Activated CD4-positive, alpha-beta memory T cell treated with anti-CD3 and anti-CD28 coated beads for 36 hours (primary cell): ENCODE results near the gene LDHD. TPM values are rescaled to one million over a fixed set of nuclear protein-coding genes. Genes with fewer than 3 reads are reported as not detected.
A peak's percentile ranks its signal among the peaks of the same experiment; 100 is the strongest.

Experiments used
- CTCF ChIA-PET: fragments of 350-600 bp; sonication (Branson Sonifier 250); formaldehyde crosslinking; loops from one replicate; lab custom pipeline; 2021; ENCODE audit warnings: antibody characterized with exemption, inconsistent platforms; lab: Charles Lee
- POLR2A ChIA-PET: fragments of 350-600 bp; sonication (Branson Sonifier 250); formaldehyde crosslinking; loops from one replicate; lab custom pipeline; 2021; ENCODE audit warnings: antibody characterized with exemption; lab: Charles Lee
- DNase-seq: peaks from one replicate; pipeline ENCODE4 v3.0.0-alpha.2; 2020
- H3K27ac Mint-ChIP-seq: one replicate; pipeline ENCODE4 v1.8.0; 2021; ENCODE audit warnings: mixed read lengths
- H3K27me3 Mint-ChIP-seq: one replicate; pipeline ENCODE4 v1.8.0; 2021; ENCODE audit warnings: mixed read lengths
- H3K36me3 Mint-ChIP-seq: one replicate; pipeline ENCODE4 v1.8.0; 2021; ENCODE audit warnings: mixed read lengths
- H3K4me1 Mint-ChIP-seq: one replicate; pipeline ENCODE4 v1.8.0; 2021; ENCODE audit warnings: low read depth, mixed read lengths
- H3K4me3 Mint-ChIP-seq: one replicate; pipeline ENCODE4 v1.8.0; 2021; ENCODE audit warnings: mild to moderate bottlenecking, mixed read lengths
- H3K9me3 Mint-ChIP-seq: one replicate; pipeline ENCODE4 v1.8.0; 2021; ENCODE audit warnings: mixed read lengths
- intact Hi-C: fragments of 100-400 bp; cut with micrococcal nuclease; formaldehyde crosslinking; loops from one replicate; pipeline ENCODE4 v1.15.1; 2023
- total RNA-seq, 2 experiments: library from RNA; stranded (reverse); gene quantifications; one replicate each; pipeline ENCODE4 v1.2.3, GENCODE V29; 2021

The LDHD gene
- total RNA-seq, 2 experiments from 2014 or later = 0.43 to 0.75 TPM

GRCh38 chr16:75088216-75088615, 28.4 kb downstream of the LDHD start:
- POLR2A ChIA-PET = no interaction called here
- intact Hi-C loops = no loop called here
- CTCF ChIA-PET = no interaction called here

GRCh38 chr16:75087375-75087979, 29.1 kb downstream of the LDHD start:
- CTCF ChIA-PET = interaction anchor here (1.4 kb wide), 2 partner anchors 24 to 89 kb away, joined by 5 read pairs; partner anchors contain the start of gene ZNRF1

More at GRCh38 chr16:75088216-75088615, 28.4 kb downstream of the LDHD start:
- peaks cover 5% of the 10 kb centered on the region for H3K36me3 Mint-ChIP-seq
- H3K27me3 Mint-ChIP-seq = no peaks in the 10 kb centered on the region
- no peak overlapping the region for H3K27ac Mint-ChIP-seq
- DNase-seq = no peak
- H3K4me1 Mint-ChIP-seq = peaks cover 18% of the 10 kb centered on the region
- H3K9me3 Mint-ChIP-seq = no peaks in the 10 kb centered on the region
- no peak overlapping the region for H3K4me3 Mint-ChIP-seq

GRCh38 chr16:75086688-75087374, 29.7 kb downstream of the LDHD start:
- H3K36me3 Mint-ChIP-seq = peaks cover 5% of the 10 kb centered on the region
- H3K4me1 Mint-ChIP-seq = peaks cover 13% of the 10 kb centered on the region
- H3K9me3 Mint-ChIP-seq = no peaks in the 10 kb centered on the region
- POLR2A ChIA-PET = no interaction called here
- H3K27me3 Mint-ChIP-seq = no peaks in the 10 kb centered on the region
- no peak for DNase-seq
- no peak overlapping the region for H3K4me3 Mint-ChIP-seq
- intact Hi-C loops = no loop called here
- CTCF ChIA-PET = interaction anchor here (1.4 kb wide), 2 partner anchors 24 to 88 kb away, joined by 5 read pairs; partner anchors contain the start of gene ZNRF1
- no peak overlapping the region for H3K27ac Mint-ChIP-seq

More at GRCh38 chr16:75087375-75087979, 29.1 kb downstream of the LDHD start:
- no peak for DNase-seq
- intact Hi-C loops = no loop called here
- Mint-ChIP-seq H3K36me3 (peaks cover 5% of the 10 kb centered on the region), H3K27ac (no peak overlapping the region), H3K27me3 (no peaks in the 10 kb centered on the region), H3K4me1 (peaks cover 17% of the 10 kb centered on the region), H3K4me3 (no peak overlapping the region), H3K9me3 (no peaks in the 10 kb centered on the region)
- POLR2A ChIA-PET = no interaction called here

DNA sequence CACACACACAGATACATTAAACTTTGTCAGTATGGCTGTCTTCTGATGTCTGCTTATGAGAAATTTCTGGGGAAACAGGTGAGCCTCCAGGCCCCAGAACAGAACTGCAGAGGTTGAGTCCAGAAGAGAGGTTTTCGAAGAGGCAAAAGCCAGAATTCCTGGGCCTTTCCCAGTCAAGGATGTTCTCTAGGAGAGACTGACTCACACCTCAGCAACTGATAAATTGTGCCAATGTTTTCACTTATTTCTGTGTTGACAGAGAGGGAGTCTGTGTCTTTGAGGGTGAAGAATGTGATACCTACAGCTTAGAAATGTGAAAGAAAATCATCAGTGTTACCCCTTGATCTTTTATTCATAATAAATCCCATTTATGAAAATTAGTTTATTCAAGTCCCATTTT, 30.3 kb downstream of the LDHD start:
- no peak for DNase-seq
- no peak overlapping the region for H3K4me3 Mint-ChIP-seq
- intact Hi-C loops = no loop called here
- ChIA-PET CTCF (interaction anchor here (1.4 kb wide), 2 partner anchors 25 to 88 kb away, joined by 5 read pairs; partner anchors contain the start of gene ZNRF1), POLR2A (no interaction called here)
- H3K27me3 Mint-ChIP-seq = no peaks in the 10 kb centered on the region
- H3K27ac Mint-ChIP-seq = no peak overlapping the region
- no peaks in the 10 kb centered on the region for H3K9me3 Mint-ChIP-seq
- peaks cover 16% of the 10 kb centered on the region for H3K4me1 Mint-ChIP-seq
- peaks cover 5% of the 10 kb centered on the region for H3K36me3 Mint-ChIP-seq

GRCh38 chr16:75085556-75085955, 31.0 kb downstream of the LDHD start:
- H3K9me3 Mint-ChIP-seq = no peaks in the 10 kb centered on the region
- no peak overlapping the region for H3K27ac Mint-ChIP-seq
- H3K27me3 Mint-ChIP-seq = no peaks in the 10 kb centered on the region
- peaks cover 5% of the 10 kb centered on the region for H3K36me3 Mint-ChIP-seq
- intact Hi-C loops = no loop called here
- ChIA-PET CTCF (interaction anchor here (1.7 kb wide), 1 partner anchor 25 kb away, joined by 3 read pairs; no protein-coding TSS in a partner anchor), POLR2A (no interaction called here)
- no peak overlapping the region for H3K4me3 Mint-ChIP-seq
- H3K4me1 Mint-ChIP-seq = peaks cover 16% of the 10 kb centered on the region
- no peak for DNase-seq

DNA sequence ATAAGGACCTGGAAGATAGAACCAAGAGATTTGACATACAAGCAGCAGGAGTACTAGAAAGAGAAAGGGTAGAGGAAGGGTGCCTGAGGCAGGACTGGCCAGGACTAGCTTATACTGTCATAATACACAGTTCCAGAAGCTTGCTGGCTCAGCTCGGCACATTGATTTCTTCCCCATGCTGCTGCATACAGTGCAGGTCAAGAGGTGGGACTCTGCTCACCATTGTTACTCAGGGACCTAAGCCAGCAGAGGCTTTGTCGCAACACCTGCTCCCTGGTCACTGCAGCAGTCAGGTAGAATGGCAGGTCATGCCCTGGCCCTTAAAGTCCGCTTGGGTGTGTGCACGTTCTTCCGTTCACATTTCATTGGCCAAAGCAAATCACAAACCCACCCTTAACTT, 32.8 kb downstream of the LDHD start:
- no peak for DNase-seq
- intact Hi-C loops = no loop called here
- Mint-ChIP-seq H3K9me3 (no peaks in the 10 kb centered on the region), H3K36me3 (peaks cover 5% of the 10 kb centered on the region), H3K4me1 (peaks cover 5% of the 10 kb centered on the region), H3K27me3 (no peaks in the 10 kb centered on the region), H3K27ac (no peak overlapping the region), H3K4me3 (no peak overlapping the region)
- ChIA-PET POLR2A (interaction anchor here (1.6 kb wide), 1 partner anchor 11 kb away, joined by 3 read pairs; no protein-coding TSS in a partner anchor), CTCF (no interaction called here)

DNA sequence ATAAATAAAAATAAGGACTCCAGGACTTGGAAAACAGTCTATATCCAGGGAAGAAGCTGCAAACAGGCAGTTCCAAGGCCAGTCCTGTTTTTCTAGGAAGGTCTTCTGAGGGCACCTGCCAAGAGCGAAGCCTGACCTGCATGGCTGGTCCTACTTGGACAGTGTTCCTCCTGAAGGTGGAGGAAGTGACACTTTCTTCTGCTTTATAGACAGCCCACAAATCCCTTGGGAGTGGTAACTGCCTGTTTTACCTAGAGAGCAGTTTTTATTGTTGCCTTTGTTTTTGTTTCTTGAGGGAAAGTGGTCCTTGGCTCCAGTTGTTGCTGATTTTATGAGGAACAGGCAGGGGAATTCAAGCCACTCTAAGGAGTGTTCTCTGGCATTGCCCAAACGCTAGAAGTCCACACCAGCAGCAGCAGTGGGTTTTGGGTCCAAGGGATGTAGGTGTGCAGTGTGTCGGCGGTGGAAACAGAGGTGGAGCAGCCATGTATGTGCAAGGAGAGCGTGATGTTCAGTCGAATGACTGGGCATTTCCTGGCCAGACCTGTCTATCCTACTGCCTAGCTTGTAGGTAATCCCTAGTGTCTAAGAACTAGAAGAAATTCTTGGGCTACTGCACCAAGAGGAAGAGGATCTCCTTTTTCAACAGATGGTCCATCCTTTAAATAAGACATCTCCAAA, 35.3 kb downstream of the LDHD start:
- DNase-seq = no peak
- H3K27me3 Mint-ChIP-seq = no peaks in the 10 kb centered on the region
- ChIA-PET CTCF (no interaction called here), POLR2A (no interaction called here)
- intact Hi-C loops = no loop called here
- H3K9me3 Mint-ChIP-seq = no peaks in the 10 kb centered on the region
- H3K4me1 Mint-ChIP-seq = peaks cover 20% of the 10 kb centered on the region
- H3K4me3 Mint-ChIP-seq = no peak overlapping the region
- H3K27ac Mint-ChIP-seq = no peak overlapping the region
- peaks cover 5% of the 10 kb centered on the region for H3K36me3 Mint-ChIP-seq

GRCh38 chr16:75080205-75081029, 36.2 kb downstream of the LDHD start:
- H3K27me3 Mint-ChIP-seq = no peaks in the 10 kb centered on the region

GRCh38 chr16:75079346-75079926, 37.1 kb downstream of the LDHD start:
- Mint-ChIP-seq H3K9me3 (no peaks in the 10 kb centered on the region), H3K27me3 (no peaks in the 10 kb centered on the region), H3K4me3 (no peak overlapping the region), H3K27ac (no peak overlapping the region), H3K36me3 (no peaks in the 10 kb centered on the region), H3K4me1 (peaks cover 35% of the 10 kb centered on the region)
- POLR2A ChIA-PET = no interaction called here
- no peak for DNase-seq
- CTCF ChIA-PET = interaction anchor here (0.7 to 0.9 kb wide), 2 partner anchors 11 to 42 kb away, joined by 3 to 4 read pairs; no protein-coding TSS in a partner anchor
- intact Hi-C loops = no loop called here

More at GRCh38 chr16:75080205-75081029, 36.2 kb downstream of the LDHD start:
- intact Hi-C loops = no loop called here
- no peak overlapping the region for H3K27ac Mint-ChIP-seq
- H3K36me3 Mint-ChIP-seq = peaks cover 4% of the 10 kb centered on the region
- ChIA-PET CTCF (interaction anchor here (0.9 kb wide), 1 partner anchor 10 kb away, joined by 4 read pairs; no protein-coding TSS in a partner anchor), POLR2A (no interaction called here)
- no peak overlapping the region for H3K4me3 Mint-ChIP-seq
- no peak for DNase-seq
- H3K4me1 Mint-ChIP-seq = peaks cover 27% of the 10 kb centered on the region
- no peaks in the 10 kb centered on the region for H3K9me3 Mint-ChIP-seq

DNA sequence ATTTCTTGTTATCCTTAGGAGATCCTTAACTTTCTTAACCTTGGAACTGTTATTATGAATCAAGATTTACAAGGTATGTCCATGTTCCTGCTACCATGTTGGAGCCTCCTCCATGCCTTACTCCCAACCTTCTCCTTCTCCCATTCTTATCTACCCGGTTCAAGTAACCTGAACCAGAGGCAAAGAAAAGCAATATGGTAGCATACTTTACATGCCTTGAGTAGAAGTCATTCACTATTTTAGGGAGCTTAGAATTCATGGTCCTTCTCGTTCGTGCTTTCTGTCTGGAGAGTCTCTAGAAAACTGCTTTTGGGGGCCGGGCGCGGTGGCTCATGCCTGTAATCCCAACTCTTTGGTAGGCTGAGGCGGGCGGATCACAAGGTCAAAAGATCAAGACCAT, 37.7 kb downstream of the LDHD start:
- Mint-ChIP-seq H3K4me1 (peaks cover 40% of the 10 kb centered on the region), H3K4me3 (no peak overlapping the region), H3K36me3 (no peaks in the 10 kb centered on the region), H3K27ac (no peak overlapping the region), H3K9me3 (no peaks in the 10 kb centered on the region), H3K27me3 (no peaks in the 10 kb centered on the region)
- no peak for DNase-seq
- intact Hi-C loops = no loop called here
- ChIA-PET POLR2A (no interaction called here), CTCF (interaction anchor here (1.1 kb wide), 1 partner anchor 81 kb away, joined by 3 read pairs; no protein-coding TSS in a partner anchor)

- Mint-ChIP-seq H3K27me3 (no peaks in the 10 kb centered on the region), H3K27ac (peak overlapping the region; percentile 91), H3K36me3 (no peaks in the 10 kb centered on the region), H3K4me3 (peak overlapping the region; percentile 52), H3K4me1 (peaks cover 42% of the 10 kb centered on the region), H3K9me3 (no peaks in the 10 kb centered on the region)
- ChIA-PET CTCF (interaction anchor here (1.0 to 2.7 kb wide), 6 partner anchors 11 to 77 kb away, joined by 3 to 27 read pairs (median 6); partner anchors contain the start of gene ZNRF1), POLR2A (interaction anchor here (1.0 to 2.4 kb wide), 4 partner anchors 11 to 77 kb away, joined by 3 to 11 read pairs (median 8); partner anchors contain the start of gene ZNRF1)
- intact Hi-C loops = loop anchor here (1.0 kb wide), 4 partner anchors 10 to 63 kb away; no protein-coding TSS in a partner anchor
- no peak for DNase-seq
These were observed 40.8 kb downstream of the LDHD start for GRCh38 chr16:75075688-75076268.
